ENCODE measurements around the gene CLEC7A. TPM values are rescaled to one million over a fixed set of nuclear protein-coding genes. Genes with fewer than 3 reads are reported as not detected.
A peak's percentile ranks its signal among the peaks of the same experiment; 100 is the strongest.

CLEC7A gene
- polyA plus RNA-seq, 3 donors, result 235 to 809 (median 304) TPM

DNA sequence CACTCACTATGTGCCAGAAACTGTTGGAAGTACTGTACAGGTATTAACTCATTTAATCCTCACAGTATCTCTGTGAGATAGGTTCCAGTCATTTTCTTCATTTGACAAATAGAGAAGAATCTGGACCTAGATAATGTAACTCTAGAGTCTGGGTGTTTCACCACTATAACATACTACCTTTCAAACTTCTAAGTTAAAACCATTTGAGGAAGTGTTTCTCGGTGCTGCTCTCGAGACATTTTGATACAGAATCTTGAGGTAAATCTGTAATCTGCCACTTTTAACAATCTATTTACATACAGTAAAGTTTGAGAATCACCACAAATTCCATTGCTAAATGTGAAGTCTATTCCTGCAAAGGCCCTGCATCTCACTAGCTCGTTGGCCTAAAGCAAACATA lies 33.1 kb upstream of the CLEC7A start:
- H3K9ac ChIP-seq (ENCODE audit: insufficient read depth, low read length, poor library complexity, severe bottlenecking), result no peak overlapping the region
- TF ChIP-seq CTCF (IDR thresholded peaks at IDR 0.05), result no peak
- no peaks in the 10 kb centered on the region for H3K27me3 ChIP-seq (ENCODE audit: control insufficient read depth in 2 of 2, insufficient read depth in 2 of 2, low read length in 2 of 2)
- no peaks in the 10 kb centered on the region for H4K20me1 ChIP-seq (ENCODE audit: insufficient read depth, low read length)
- H3K27me3 Mint-ChIP-seq (ENCODE audit: low read depth in 3 of 3), result no peaks in the 10 kb centered on the region
- H3K36me3 ChIP-seq (replicated peaks in 1 of 2; ENCODE audit: control insufficient read depth in 1 of 2, insufficient read depth in 2 of 2, low read length in 2 of 2), result no peaks in the 10 kb centered on the region
- H3K36me3 Mint-ChIP-seq, result no peaks in the 10 kb centered on the region
- H3K4me3 ChIP-seq (replicated peaks in 1 of 3; ENCODE audit: low read depth in 2 of 3, low read length in 3 of 3), result no peak overlapping the region
- peak overlapping the region in 1 of 7 donors; percentile 32 for H3K27ac Mint-ChIP-seq
- peaks cover 65% of the 10 kb centered on the region for H3K4me1 Mint-ChIP-seq
- no peaks in the 10 kb centered on the region for H3K79me2 ChIP-seq (ENCODE audit: insufficient read depth, low read length)
- intact Hi-C loops (cut with micrococcal nuclease), result no loop called here
- H3K4me1 ChIP-seq (ENCODE audit: control insufficient read depth in 1 of 2, insufficient read depth in 2 of 2, low read length in 2 of 2), result peaks cover 56 to 70% of the 10 kb centered on the region in 2 donors
- no peaks in the 10 kb centered on the region for H3K9me3 Mint-ChIP-seq
- no CpG with 5 or more reads among the region's 3 CpGs for WGBS (ENCODE audit: insufficient coverage)
- H3K4me3 Mint-ChIP-seq, result no peak overlapping the region
- H3K9me3 ChIP-seq (replicated peaks in 1 of 2; ENCODE audit: control insufficient read depth in 1 of 2, insufficient read depth in 1 of 2, low read length in 2 of 2), result no peaks in the 10 kb centered on the region
- no peak overlapping the region for H2AFZ ChIP-seq (ENCODE audit: insufficient read depth, low read depth, low read length, poor library complexity, severe bottlenecking)
- H3K27ac ChIP-seq (ENCODE audit: low read depth in 1 of 2, low read length in 2 of 2), result no peak overlapping the region
- no peak overlapping the region for H3K4me2 ChIP-seq (replicated peaks; ENCODE audit: extremely low read depth, low read length, poor library complexity, severe bottlenecking)
- DNase-seq, result peak in 1 of 3 donors; percentile 55

DNA sequence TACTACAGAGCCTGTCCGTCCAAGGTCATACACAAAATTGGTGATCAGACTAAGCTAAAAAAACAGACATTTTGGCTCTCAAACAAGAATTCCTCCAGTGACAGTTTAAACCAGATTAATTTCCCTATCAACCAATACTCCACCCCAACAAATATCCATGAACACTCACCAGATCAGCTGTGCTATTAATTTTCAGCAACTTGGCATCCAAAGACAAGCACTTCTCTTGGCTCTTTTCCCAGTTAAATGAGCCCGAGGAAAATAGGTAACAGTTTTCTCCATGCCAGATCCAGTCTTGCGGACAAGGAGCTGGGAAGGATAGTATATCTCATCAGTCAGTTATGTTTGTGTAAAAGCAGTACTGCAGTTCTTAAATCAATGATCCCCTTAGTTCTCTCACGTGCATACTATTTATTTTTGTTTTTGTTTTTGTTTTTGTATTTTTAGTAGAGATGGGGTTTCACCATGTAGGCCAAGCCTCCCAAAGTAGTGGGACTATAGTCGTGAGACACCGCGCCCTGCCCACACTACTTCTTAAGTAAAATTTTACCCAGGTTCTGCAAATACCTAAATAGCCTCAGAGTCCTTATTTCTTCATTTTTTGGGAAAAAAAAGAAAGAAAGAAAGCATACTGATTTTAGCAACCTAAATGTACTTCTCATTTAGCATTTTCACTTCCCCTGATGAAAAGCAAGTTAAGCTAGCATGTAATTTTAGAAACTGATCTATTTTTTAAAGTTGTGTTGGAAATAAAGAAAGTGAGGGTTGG lies 30.8 kb upstream of the CLEC7A start:
- Mint-ChIP-seq H3K4me3 (peak overlapping the region; percentile 13 to 76), H3K4me1 (peaks cover 47% of the 10 kb centered on the region), H3K27me3 (ENCODE audit: low read depth in 3 of 3) (peaks cover 0 to 2% (median 2%) of the 10 kb centered on the region in 3 donors), H3K9me3 (no peaks in the 10 kb centered on the region), H3K27ac (peak overlapping the region; percentile 77 to 91 (median 87)), H3K36me3 (no peaks in the 10 kb centered on the region)
- H3K4me3 ChIP-seq (replicated peaks in 1 of 3; ENCODE audit: low read depth in 2 of 3, low read length in 3 of 3), result peak overlapping the region in 1 of 3 experiments; percentile 31
- H3K9ac ChIP-seq (ENCODE audit: insufficient read depth, low read length, poor library complexity, severe bottlenecking), result peak overlapping the region; percentile 9
- peak in 2 of 3 donors; percentile 29 to 74 for DNase-seq
- no peak for TF ChIP-seq CTCF (IDR thresholded peaks at IDR 0.05)
- 91% methylated on average over 1 of the region's 7 CpGs for WGBS (ENCODE audit: insufficient coverage)
- H3K9me3 ChIP-seq (replicated peaks in 1 of 2; ENCODE audit: control insufficient read depth in 1 of 2, insufficient read depth in 1 of 2, low read length in 2 of 2), result no peaks in the 10 kb centered on the region
- H3K79me2 ChIP-seq (ENCODE audit: insufficient read depth, low read length), result no peaks in the 10 kb centered on the region
- peaks cover 34 to 51% of the 10 kb centered on the region in 2 donors for H3K4me1 ChIP-seq (ENCODE audit: control insufficient read depth in 1 of 2, insufficient read depth in 2 of 2, low read length in 2 of 2)
- H3K4me2 ChIP-seq (replicated peaks; ENCODE audit: extremely low read depth, low read length, poor library complexity, severe bottlenecking), result peak overlapping the region; percentile 41
- intact Hi-C loops (cut with micrococcal nuclease), result no loop called here
- H3K27ac ChIP-seq (ENCODE audit: low read depth in 1 of 2, low read length in 2 of 2), result peak overlapping the region; percentile 16 to 75
- H4K20me1 ChIP-seq (ENCODE audit: insufficient read depth, low read length), result no peaks in the 10 kb centered on the region
- no peaks in the 10 kb centered on the region for H3K36me3 ChIP-seq (replicated peaks in 1 of 2; ENCODE audit: control insufficient read depth in 1 of 2, insufficient read depth in 2 of 2, low read length in 2 of 2)
- H3K27me3 ChIP-seq (ENCODE audit: control insufficient read depth in 2 of 2, insufficient read depth in 2 of 2, low read length in 2 of 2), result no peaks in the 10 kb centered on the region
- no peak overlapping the region for H2AFZ ChIP-seq (ENCODE audit: insufficient read depth, low read depth, low read length, poor library complexity, severe bottlenecking)
